ENCODE measurements around the gene ALK.
"Not testable (repeated sequence)": the region's sequence is repeated elsewhere in the genome, so short reads cannot be mapped to it uniquely, and the experiment has no call there.

The ALK gene

GRCh38 chr2:29278966-29279365, 642.4 kb downstream of the ALK start:
- DNase-seq (ENCODE audit: low read depth, low spot score): no peak
- H3K27ac ChIP-seq: no peak overlapping the region

- no peak for DNase-seq (ENCODE audit: low read depth, low spot score)
- no peak overlapping the region for H3K27ac ChIP-seq
Measured at GRCh38 chr2:29276151-29276550, 645.2 kb downstream of the ALK start.

GRCh38 chr2:29275186-29275585, 646.2 kb downstream of the ALK start:
- DNase-seq (ENCODE audit: low read depth, low spot score): no peak
- no peak overlapping the region for H3K27ac ChIP-seq

- peak overlapping the region; percentile 24 for H3K27ac ChIP-seq
- peak; percentile 24 for DNase-seq (ENCODE audit: low read depth, low spot score)
Measured at GRCh38 chr2:29273685-29274611, 647.4 kb downstream of the ALK start.

GRCh38 chr2:29273004-29273684, 648.2 kb downstream of the ALK start:
- no peak for DNase-seq (ENCODE audit: low read depth, low spot score)
- peak overlapping the region; percentile 24 for H3K27ac ChIP-seq

GRCh38 chr2:29272311-29272710, 649.1 kb downstream of the ALK start:
- DNase-seq (ENCODE audit: low read depth, low spot score): no peak
- no peak overlapping the region for H3K27ac ChIP-seq

- DNase-seq (ENCODE audit: low read depth, low spot score): no peak
- no peak overlapping the region for H3K27ac ChIP-seq
Measured at GRCh38 chr2:29270701-29271121, 650.7 kb downstream of the ALK start.

GRCh38 chr2:29269765-29270109, 651.6 kb downstream of the ALK start:
- no peak overlapping the region for H3K27ac ChIP-seq
- no peak for DNase-seq (ENCODE audit: low read depth, low spot score)

- DNase-seq (ENCODE audit: low read depth, low spot score): no peak
- no peak overlapping the region for H3K27ac ChIP-seq
Measured at GRCh38 chr2:29269095-29269764, 652.2 kb downstream of the ALK start.

GRCh38 chr2:29267720-29268119, 653.7 kb downstream of the ALK start:
- DNase-seq (ENCODE audit: low read depth, low spot score): no peak
- H3K27ac ChIP-seq: no peak overlapping the region

- no peak overlapping the region for H3K27ac ChIP-seq
- no peak for DNase-seq (ENCODE audit: low read depth, low spot score)
Measured at GRCh38 chr2:29263886-29264285, 657.5 kb downstream of the ALK start.

GRCh38 chr2:29262681-29263260, 658.6 kb downstream of the ALK start:
- H3K27ac ChIP-seq: no peak overlapping the region
- no peak for DNase-seq (ENCODE audit: low read depth, low spot score)

- H3K27ac ChIP-seq: no peak overlapping the region
- no peak for DNase-seq (ENCODE audit: low read depth, low spot score)
Measured at GRCh38 chr2:29261003-29261402, 660.4 kb downstream of the ALK start.

- H3K27ac ChIP-seq: peak overlapping the region; percentile 13
- no peak for DNase-seq (ENCODE audit: low read depth, low spot score)
Measured at GRCh38 chr2:29260142-29260772, 661.1 kb downstream of the ALK start.

- no peak for DNase-seq (ENCODE audit: low read depth, low spot score)
- H3K27ac ChIP-seq: no peak overlapping the region
Measured at GRCh38 chr2:29259221-29259620, 662.2 kb downstream of the ALK start.

GRCh38 chr2:29255004-29255403, 666.4 kb downstream of the ALK start:
- DNase-seq (ENCODE audit: low read depth, low spot score): no peak
- H3K27ac ChIP-seq: no peak overlapping the region

- not testable (repeated sequence) for DNase-seq (ENCODE audit: low read depth, low spot score); H3K27ac ChIP-seq
Measured at GRCh38 chr2:29253495-29254275, 667.7 kb downstream of the ALK start.

GRCh38 chr2:29253026-29253425, 668.4 kb downstream of the ALK start:
- H3K27ac ChIP-seq: no peak overlapping the region
- DNase-seq (ENCODE audit: low read depth, low spot score): no peak

- DNase-seq (ENCODE audit: low read depth, low spot score): no peak
- H3K27ac ChIP-seq: no peak overlapping the region
Measured at GRCh38 chr2:29251406-29251805, 670.0 kb downstream of the ALK start.
